Stimulated activated naive CD8-positive, alpha-beta T cell treated with anti-CD3 and anti-CD28 coated beads, Interleukin-15, Interleukin-2, amounts not matched to agents 100 U/mL and 50 U/mL, for 24 hours (primary cell): ENCODE data around the gene ULK4.

ENCODE experiments used
- ATAC-seq: fragments of 150-1000 bp; cut with Tn5 transposase; one replicate; pipeline ENCODE4 v1.10.0; 2021
- DNase-seq: peaks from one replicate; pipeline ENCODE4 v3.0.0; 2021

The ULK4 gene

DNA sequence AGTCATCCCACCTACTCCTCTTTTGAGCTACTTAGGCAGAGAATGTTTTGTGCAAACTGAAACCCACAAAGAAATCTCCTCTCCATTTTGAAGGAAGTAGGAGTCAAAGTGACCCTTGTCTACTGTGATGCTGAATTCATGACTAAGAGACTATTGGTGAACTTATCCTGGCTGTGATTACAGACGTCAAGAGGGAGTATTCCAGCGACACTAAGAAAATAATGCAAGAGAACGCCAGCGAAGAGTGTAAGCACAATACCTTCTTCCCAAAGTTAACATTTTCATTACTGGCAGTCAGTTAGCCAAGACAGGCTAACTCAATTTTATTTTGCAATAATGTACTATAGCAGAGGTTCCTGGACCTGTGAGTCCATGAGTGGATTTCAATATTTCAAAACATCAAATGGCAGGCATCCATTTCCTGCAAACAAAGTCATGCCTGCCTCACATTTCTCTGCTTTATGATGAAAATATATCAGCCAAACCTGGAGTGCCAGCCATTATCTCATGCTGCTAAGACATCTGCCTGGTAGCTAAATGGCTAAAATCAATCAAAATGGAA, 703.6 kb downstream of the ULK4 start:
- no peak for DNase-seq
- ATAC-seq, result no peak

DNA sequence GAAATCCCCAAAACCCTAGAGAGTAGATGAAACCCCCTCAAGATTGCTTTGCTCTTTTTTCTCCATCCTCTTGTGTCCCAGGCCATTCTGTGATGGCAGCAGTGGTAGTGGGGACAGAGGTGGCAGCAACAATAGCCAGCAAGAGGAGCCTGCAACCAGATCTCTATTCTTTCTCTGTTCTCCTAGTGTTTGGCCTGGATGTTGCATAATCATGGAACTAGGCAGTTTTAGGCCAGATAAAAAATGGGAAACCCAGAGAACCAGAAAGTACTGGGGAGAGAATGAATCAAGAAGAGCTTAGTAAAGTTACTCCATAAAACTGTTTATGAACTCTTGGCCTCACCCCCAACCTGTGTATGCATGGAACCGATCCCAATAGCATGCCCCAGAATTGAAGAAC, 710.3 kb downstream of the ULK4 start:
- no peak for DNase-seq
- no peak for ATAC-seq

DNA sequence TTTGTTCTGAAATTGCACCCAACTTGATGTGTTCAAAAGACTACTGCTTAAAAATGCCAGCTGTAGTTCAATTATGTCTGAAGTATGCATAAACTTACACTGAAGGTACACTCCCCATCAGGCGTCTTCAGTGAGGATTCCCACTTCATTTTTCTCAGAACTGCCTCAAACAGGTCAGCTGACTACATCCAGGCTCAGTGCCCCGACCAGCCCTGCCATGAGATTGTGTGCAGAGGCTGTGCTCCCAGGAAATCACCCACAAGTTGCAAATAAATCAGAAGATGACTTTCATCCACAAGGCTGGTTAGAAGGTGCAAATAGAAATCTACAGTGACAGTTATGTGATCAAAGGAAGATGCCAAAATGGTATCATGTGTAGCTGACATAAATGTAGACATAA, 711.1 kb downstream of the ULK4 start:
- DNase-seq (no peak), ATAC-seq (no peak)

DNA sequence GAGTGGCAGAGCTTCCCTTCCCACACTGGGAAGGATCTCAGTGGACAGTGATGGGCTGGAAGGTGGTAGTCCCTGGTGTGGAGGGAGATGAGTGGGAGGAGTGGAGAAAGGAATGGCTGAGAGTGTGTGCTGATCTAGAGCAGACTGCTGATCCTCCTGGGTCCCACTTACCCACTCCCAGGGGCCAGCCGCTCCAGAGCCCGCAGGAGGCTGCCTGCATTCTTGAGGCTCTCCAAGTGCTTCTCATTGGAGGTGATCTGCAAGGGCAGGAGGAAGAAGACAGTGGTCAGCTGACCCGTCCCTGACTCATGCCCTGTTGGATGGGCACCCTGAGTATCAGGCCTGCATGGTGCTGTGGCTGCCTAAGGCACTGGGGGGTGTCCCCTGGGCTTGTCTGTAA, 712.6 kb downstream of the ULK4 start:
- DNase-seq, result no peak
- no peak for ATAC-seq

DNA sequence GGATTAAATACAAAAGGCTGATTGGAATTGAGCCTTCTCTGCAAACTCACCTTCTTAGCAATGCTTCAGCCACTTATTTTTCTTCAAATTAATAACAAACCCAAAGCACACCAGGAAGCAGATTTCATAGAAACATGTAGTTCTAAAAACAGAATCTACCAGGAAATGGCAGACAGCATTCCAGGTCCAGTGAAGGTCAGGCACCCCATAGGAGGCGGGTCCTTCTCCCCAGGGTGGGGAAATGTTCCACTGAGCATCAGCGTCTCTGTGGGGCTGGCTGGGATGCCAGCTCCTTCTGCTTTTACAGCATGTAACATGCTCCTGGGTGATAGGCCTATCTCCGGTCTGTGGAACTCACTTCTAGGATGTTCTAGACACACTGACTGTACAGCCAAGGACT, 713.4 kb downstream of the ULK4 start:
- DNase-seq, result no peak
- ATAC-seq, result no peak

DNA sequence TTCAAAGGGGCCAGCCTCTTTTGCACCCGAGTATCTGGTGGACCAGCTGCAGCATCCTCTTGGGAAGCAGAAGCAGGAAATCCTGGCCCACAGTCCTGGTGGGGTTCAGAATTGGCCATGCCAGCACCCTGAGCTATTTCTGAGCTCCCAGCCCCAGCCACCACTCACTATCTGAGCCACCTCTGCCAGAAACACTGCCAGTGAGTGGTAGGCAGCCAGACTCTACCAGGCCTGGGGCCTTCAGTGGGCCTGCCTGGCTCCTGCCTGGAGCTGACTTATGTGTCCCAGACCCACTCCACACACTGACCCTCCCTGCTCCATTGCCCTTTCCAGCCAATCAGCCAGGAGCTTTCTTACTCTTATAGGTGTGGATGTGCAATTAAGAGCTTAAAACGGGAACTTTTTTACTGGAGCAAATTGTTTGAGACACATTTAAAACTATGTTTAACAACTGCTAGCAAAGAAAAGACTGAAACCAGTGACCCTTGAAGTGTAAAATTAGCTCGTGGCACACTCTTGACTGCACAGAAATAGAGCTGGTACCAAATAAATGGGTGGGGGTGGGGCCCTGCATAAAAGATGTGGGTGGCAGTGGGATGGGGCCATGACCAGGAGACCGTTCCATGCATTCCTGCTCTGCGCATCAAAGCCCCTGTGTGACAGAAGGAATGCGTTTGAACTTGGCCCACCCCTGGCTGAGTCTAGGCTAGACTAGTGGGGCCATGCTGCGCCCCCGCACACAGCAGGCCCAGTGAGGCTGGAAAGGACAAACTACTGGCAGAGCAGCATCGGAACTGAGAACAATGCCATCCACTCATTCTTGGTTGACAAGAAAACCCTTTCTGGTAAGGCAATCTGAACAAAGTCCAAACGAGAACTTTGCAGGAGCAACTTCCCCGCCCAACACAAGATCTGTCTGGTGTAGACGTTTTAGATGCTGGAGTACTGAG, 714.6 kb downstream of the ULK4 start:
- ATAC-seq (no peak), DNase-seq (no peak)

DNA sequence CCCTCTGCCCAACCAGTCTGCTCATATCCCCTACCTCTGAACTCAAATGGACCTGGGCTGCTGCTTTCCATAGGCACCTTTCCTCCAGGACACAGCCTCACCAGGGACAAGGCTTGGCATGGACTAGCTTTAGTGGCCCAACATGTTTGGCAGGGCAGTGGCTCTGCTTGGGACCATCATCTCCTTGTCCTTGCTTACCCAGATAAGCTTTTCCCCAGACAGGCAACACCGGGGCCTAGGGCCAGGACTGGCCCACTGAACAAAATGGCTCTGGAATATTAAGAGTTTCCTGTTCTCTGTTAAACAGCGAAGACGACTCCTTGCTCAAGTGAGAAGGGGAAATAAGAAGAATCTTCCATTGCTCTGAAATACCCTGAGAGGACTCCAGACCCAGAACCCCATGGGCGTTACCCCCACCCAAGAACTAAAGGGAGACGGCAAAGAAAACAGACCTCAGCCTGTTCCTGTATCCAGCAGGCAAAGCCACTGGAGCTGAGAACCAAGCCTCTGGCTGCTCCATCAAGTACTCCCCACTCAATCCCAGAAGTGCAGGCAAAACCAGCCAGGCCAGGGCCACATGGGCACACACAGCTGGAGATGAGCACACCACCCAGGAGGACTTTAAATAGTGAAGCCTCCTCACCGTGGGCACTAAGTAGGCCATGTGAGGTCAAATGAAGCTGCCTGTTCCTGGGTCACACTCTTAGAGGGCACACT, 717.1 kb downstream of the ULK4 start:
- ATAC-seq (peak; percentile 12), DNase-seq (no peak)

DNA sequence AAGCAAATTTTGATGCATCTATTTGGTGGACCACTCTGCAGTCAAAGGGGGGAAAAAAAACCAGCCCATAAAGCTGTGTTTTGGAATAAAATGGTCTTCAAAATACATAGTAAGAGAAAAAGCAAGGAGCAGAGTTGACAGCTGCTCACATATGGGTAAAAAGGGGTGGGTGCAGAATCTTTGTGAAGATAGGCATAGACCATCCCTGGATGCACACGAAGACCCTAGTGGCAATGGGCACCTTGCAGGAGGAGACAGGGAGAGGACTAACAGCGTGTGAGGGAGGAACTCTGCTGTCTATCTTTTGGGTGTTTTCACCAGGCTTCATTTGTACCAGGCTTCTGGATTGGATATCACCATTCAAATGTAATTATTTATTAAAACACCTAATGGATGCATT, 718.7 kb downstream of the ULK4 start:
- DNase-seq, result no peak
- ATAC-seq, result no peak

DNA sequence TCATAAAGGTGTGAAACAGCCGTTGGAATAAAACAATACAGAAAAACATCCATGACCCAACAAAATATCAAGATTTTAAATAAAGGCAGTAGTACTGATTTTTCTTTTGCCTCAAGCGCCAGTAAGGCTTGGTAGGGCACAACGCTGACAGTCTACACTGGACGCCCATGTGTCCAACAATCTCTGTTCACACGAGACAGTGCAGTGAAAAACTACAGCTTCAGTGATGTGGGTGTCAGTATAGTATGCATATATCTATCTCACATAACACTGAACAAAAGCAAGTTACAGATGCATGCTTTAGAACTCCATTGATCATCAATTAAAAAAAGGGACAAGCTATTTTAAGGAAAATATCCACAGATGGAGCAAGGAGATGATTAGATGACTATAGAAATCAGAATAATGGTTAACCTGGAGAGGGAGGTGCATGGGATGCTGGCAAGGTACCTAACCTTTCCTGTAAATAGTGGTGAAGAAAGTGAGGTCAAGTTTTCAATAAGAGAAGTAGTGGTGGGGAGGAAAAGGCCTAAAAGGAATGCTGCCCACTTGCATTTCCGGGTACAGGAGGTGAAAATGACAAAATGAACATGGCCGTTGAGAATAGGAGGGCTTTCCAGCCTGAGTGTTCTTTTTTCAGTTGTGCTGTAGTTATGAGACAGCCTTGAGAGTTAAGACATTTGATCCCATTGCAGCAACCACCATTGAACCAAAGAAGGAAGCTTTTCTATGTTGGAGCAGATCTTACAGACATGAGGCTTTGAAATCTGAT, 719.9 kb downstream of the ULK4 start:
- no peak for ATAC-seq

DNA sequence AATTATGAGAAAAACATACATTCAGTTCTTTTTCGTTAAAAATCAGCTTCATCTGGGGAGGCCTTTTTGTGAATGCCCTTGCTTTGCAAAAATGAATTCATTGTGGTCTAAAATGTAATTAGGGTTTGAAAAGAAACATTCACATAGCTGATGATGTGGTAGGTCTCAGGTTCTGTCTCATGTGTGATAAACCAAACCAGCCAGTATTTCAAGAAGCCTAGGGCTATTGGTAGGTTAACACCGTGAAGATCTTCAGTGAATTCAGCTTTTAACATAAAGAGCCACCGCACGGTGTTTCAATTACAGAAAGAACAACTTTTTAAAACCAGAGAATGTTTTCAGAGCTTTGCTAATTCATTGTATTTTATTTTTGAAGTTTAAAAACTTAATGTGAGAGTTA, 720.7 kb downstream of the ULK4 start:
- ATAC-seq (no peak), DNase-seq (no peak)

More for the DNA sequence above, 719.9 kb downstream of the ULK4 start:
- DNase-seq, result no peak

DNA sequence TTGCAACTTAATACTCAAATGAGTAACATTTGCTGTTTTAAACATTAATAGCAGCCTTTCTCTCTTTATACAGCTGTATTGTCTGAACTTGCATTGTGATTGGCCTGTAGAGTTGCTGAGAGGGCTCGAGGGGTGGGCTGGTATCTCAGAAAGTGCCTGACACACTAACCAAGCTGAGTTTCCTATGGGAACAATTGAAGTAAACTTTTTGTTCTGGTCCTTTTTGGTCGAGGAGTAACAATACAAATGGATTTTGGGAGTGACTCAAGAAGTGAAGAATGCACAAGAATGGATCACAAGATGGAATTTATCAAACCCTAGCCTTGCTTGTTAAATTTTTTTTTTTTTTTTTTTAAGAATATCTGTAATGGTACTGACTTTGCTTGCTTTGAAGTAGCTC, 722.3 kb downstream of the ULK4 start:
- ATAC-seq, result no peak
- no peak for DNase-seq

DNA sequence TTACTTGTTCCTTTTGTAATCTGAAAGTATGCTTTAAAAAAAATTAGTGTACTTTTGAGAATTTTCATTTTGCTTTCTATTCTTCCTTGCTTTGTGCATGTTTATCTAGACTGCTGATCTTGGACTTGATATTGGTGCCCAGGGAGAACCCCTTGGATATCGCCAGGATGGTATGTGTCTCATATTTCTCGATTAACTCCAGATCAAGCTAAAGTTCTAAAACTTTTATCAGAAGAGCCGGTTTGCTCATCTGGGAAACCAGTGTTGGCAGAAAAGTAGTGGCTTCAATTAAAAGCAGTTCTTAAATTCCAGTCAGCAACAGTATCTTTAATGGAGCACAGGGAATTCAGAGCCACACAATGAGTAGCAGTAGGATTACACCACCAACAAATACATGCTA, 724.0 kb downstream of the ULK4 start:
- no peak for DNase-seq
- no peak for ATAC-seq

DNA sequence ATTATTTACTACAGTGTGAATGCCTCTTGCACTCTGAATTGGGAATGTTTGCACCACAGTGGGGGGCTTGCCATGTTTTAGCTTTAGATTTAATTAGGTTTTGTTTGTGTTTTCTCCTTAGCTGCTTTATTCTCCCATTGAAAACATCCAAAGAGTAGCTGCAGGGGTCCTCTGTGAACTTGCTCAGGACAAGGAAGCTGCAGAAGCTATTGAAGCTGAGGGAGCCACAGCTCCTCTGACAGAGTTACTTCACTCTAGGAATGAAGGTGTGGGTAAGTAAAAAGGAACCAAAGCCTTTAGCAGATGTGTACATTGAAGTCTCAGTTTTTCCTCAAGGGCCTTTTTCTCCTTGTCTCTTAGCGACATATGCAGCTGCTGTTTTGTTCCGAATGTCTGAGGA, 725.7 kb downstream of the ULK4 start:
- DNase-seq, result no peak
- no peak for ATAC-seq

DNA sequence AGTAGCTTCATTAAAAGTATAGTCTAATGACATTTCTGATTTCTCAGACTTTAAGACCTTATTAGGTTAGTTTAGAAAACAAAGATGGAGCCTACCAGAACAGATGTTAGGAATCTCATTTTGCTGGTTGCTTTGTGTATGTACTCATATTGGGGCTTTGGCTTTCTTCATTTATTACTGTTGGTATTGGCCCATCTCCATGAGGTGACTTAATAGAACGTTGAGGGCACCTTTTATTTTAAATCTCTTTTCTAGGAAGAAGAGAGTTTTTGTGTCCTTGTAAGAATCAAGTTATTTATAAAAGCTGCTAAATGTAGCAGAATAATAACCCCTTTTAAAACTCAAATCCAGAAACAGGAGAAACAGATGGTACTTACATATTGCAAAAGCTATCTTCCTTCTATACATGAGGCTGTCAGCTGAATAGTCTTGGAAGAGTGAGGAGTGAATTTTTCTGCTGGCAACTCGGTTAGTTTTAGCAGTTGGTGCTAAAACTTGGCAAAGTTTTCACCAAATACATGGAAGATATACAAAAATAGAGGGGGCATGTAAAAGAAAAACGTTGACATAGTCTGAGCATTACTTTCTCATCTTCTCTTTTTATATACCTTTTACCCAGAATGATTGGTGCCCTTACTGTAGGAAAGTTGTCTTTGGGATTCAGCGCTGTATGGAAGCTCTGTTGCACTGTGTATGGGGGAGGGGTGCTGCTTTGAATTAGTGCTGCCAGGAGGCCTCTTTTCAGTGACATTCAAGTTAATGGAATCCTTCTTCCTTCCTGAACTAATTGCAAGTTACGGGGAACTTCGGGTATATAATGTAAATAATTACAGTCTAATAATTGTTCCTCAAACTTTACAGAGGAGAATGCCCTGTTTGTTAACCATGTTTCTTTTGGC, 726.8 kb downstream of the ULK4 start:
- ATAC-seq (no peak), DNase-seq (no peak)

DNA sequence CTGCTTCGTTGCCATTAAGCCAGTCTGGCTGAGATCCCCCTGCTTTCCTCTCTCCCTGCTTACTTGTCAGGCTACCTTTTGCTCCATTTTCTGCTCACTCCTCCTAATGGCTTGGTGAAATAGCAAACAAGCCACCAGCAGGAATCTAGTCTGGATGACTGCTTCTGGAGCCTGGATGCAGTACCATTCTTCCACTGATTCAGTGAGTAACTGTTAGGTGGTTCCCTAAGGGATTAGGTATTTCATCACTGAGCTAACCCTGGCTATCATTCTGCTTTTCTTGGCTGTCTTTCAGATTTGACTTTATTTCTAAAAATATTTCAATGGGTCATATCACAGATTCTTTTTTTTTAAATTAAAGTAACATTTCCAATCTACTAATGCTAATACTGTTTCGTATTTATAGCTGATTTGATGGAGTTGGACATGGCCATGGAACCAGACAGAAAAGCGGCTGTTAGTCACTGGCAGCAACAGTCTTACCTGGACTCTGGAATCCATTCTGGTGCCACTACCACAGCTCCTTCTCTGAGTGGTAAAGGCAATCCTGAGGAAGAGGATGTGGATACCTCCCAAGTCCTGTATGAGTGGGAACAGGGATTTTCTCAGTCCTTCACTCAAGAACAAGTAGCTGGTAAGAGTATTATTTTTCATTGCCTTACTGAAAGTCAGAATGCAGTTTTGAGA, 737.6 kb downstream of the ULK4 start:
- DNase-seq (no peak), ATAC-seq (no peak)

DNA sequence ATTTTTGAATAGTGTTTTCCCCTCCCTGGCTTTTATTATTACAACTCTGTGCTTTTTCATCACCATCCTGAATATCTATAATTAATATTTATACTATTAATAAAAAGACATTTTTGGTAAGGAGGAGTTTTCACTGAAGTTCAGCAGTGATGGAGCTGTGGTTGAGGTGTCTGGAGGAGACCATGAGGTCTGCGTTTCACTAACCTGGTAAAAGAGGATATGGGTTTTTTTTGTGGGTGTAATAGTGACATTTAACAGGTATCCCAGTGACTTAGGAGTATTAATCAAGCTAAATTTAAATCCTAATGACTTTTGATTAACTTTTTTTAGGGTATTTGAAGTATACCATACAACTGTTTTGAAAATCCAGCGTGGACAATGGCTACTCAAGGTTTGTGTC, 738.2 kb downstream of the ULK4 start:
- ATAC-seq (no peak), DNase-seq (no peak)

DNA sequence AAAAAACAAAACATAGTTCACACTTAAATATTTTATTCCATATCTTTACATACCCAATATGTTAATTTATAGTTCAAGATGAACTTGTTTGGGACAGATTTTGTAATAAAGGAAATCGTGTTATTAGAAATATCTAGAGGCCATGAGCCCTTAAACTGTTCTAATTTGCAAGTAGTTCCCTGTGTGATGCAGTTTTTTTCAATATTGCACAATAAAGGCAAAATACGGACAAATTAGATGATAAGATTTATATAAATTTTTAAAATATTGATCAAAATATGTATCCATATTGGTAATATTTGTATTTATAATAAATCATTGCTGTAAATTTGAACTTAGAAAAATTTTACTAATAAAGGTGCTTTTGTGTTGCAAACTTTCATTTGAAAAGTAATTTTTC, 738.8 kb downstream of the ULK4 start:
- DNase-seq (no peak), ATAC-seq (no peak)

DNA sequence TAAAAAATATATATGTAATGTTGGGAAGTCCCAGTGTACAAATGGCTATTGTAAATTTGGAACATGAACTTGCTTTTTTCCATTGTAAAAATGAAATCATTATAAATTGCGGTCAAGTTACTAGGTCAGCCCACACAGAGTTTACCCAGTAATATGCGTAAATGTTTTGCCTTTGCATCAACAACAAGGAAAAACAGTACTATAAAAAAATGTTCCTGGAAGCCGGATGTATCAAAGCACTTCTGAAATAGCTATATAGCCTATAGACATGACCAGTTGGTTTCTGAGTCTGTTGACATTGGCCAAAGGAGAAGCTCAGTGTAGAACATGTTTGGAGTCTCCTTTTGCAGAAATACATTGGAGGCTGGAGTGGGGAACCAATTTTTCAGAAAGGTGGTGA, 739.4 kb downstream of the ULK4 start:
- ATAC-seq (no peak), DNase-seq (no peak)

DNA sequence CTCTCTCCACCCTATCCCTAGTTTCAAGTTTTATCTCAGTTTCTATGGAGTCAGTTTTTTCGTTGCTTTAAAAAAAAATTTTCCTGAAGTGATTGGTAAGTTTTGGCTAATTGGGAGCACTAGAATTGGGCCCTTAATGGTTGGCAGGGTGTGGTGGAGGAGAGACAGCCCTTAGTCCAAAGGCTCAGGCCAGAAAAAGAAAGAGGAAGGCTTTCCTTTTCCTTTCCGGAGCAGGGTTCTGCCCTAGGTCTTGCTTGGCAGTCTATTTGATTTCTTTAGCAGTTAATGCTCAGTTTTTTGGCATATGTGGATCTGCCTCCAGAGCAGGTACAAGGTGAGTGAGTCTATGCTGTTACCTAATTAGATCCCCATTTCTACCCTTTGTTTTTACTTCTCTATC, 739.9 kb downstream of the ULK4 start:
- ATAC-seq (no peak), DNase-seq (no peak)

DNA sequence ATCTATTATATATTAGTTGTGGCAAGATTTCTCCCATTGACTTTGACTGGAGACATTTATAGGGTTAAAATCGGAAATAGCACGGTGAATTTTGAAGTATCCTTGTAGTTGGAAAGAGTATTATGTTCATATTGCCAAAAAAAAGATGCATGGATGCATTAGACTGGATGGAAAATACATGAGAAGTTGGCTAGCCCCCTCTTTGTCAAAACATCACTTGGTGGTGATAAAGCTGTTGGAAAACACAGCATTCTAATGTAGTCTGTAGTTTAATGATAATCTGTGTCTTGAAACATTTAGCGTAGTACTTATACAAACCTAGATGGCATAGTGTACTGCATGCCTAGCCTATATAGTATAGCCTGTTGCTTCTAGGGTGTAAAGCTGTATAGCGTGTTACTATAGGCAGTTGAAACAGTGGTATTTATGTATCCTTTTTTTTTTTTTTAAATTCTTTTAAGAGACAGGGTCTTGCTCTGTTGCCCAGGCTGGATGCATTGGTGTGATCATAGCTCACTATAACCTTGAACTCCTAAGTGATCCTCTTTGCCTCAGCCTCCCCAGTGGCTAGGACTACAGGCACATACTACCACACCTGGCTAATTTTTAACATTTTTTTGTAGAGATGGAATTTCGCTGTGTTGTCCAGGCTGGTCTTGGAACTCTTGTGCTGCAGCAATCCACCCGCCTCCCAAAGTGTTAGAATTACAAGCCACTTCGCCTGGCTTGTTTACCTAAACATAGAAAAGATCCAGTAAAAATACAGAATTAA, 740.8 kb downstream of the ULK4 start:
- DNase-seq (no peak), ATAC-seq (no peak)
